Fibroblast of pulmonary artery (primary cell): ENCODE measurements around the gene GPR176.

ENCODE experiments used
- DNase-seq: peaks from one replicate; pipeline ENCODE4 v3.0.0-alpha.2; 2010; ENCODE audit warnings: low read depth
- H3K4me3 ChIP-seq: replicated peaks from 2 replicates; pipeline ENCODE4 v1.5.1; 2011; ENCODE audit warnings: low read depth, mild to moderate bottlenecking, control low read depth, low read length, moderate library complexity
- CTCF ChIP-seq: IDR thresholded peaks from 2 replicates; pipeline ENCODE4 v1.5.1; 2011; ENCODE audit warnings: mild to moderate bottlenecking, control low read depth, low read length, inconsistent platforms; ENCODE audit errors: missing control alignments

GPR176 gene

GRCh38 chr15:39792025-39792843 is 127.8 kb downstream of the GPR176 start:
- no peak for TF ChIP-seq CTCF
- no peak for DNase-seq
- no peak overlapping the region for H3K4me3 ChIP-seq

GRCh38 chr15:39789736-39790135 is 130.3 kb downstream of the GPR176 start:
- TF ChIP-seq CTCF: no peak
- no peak for DNase-seq
- H3K4me3 ChIP-seq: no peak overlapping the region

GRCh38 chr15:39788800-39789565 is 131.1 kb downstream of the GPR176 start:
- peak; percentile 33 for DNase-seq
- H3K4me3 ChIP-seq: no peak overlapping the region
- no peak for TF ChIP-seq CTCF

GRCh38 chr15:39788108-39788507 is 132.0 kb downstream of the GPR176 start:
- DNase-seq: peak; percentile 33
- TF ChIP-seq CTCF: no peak
- no peak overlapping the region for H3K4me3 ChIP-seq

GRCh38 chr15:39787479-39787878 is 132.6 kb downstream of the GPR176 start:
- DNase-seq: no peak
- H3K4me3 ChIP-seq: no peak overlapping the region
- TF ChIP-seq CTCF: no peak

GRCh38 chr15:39786447-39787056 is 133.5 kb downstream of the GPR176 start:
- H3K4me3 ChIP-seq: no peak overlapping the region
- DNase-seq: peak; percentile 80
- peak; percentile 50 for TF ChIP-seq CTCF
